ENCODE results near the gene UPK1B. TPM values are rescaled to one million over a fixed set of nuclear protein-coding genes. Genes with fewer than 3 reads are reported as not detected.
A peak's percentile ranks its signal among the peaks of the same experiment; 100 is the strongest.

Gene UPK1B
- polyA plus RNA-seq, 2 of the 4 experiments (the other 2 are of a cell fraction), result 7.1 to 36.7 TPM

GRCh38 chr3:119239206-119239820, 65.9 kb downstream of the UPK1B start:
- TF ChIP-seq KDM1A (IDR thresholded peaks at IDR 0.05; ENCODE audit: low read depth), result no peak
- TF ChIP-seq CEBPB (IDR thresholded peaks at IDR 0.05), result no peak
- no peak for TF ChIP-seq PHF8 (IDR thresholded peaks at IDR 0.05; ENCODE audit: borderline replicate concordance, low read depth)
- no peak for TF ChIP-seq EHF (CRISPR knock-in tag; IDR thresholded peaks at IDR 0.05)
- no peak for TF ChIP-seq MAFK (IDR thresholded peaks at IDR 0.05; ENCODE audit: partially characterized antibody)
- FAIRE-seq (no peak), DNase-seq (ENCODE audit: low read depth in 1 of 2, low spot score in 1 of 2) (no peak), ATAC-seq (no peak)
- WGBS (ENCODE audit: missing lambda C conversion rate), result 2% methylated on average over 5 of the region's 5 CpGs
- peak overlapping the region; percentile 80 for H3K4me3 ChIP-seq
- H3K9me3 ChIP-seq, result no peaks in the 10 kb centered on the region
- peak overlapping the region; percentile 92 for H3K4me2 ChIP-seq
- ChIA-PET CTCF (interaction anchor here (1.1 to 4.0 kb wide), 4 partner anchors 11 to 356 kb away, joined by 3 to 65 read pairs (median 54); partner anchors contain the start of gene TEX55), POLR2A (interaction anchor here (0.7 to 1.2 kb wide), 2 partner anchors 33 to 54 kb away, joined by 3 read pairs; no protein-coding TSS in a partner anchor)
- peaks cover 48% of the 10 kb centered on the region for H3K4me1 ChIP-seq
- H3K27ac ChIP-seq, result peak overlapping the region; percentile 92 to 99

- Histone ChIP-seq H3K4me3 (peak overlapping the region; percentile 80), H3K4me1 (peaks cover 40% of the 10 kb centered on the region), H3K27ac (peak overlapping the region; percentile 92 to 99), H3K4me2 (peak overlapping the region; percentile 92), H3K9me3 (no peaks in the 10 kb centered on the region)
- POLR2A ChIA-PET, result interaction anchor here (0.6 to 2.2 kb wide), 16 partner anchors 10 to 441 kb away, joined by 3 to 18 read pairs (median 6); partner anchors contain the start of genes IGSF11, TIMMDC1 and TMEM39A
- CTCF ChIA-PET, result interaction anchor here (1.1 to 4.0 kb wide), 22 partner anchors 11 to 441 kb away, joined by 3 to 65 read pairs (median 6); partner anchors contain the start of genes IGSF11 and TEX55
- ATAC-seq, result peak; percentile 22 to 53
- 2% methylated on average over 9 of the region's 16 CpGs for WGBS (ENCODE audit: missing lambda C conversion rate)
- DNase-seq (ENCODE audit: low read depth in 1 of 2, low spot score in 1 of 2), result peak; percentile 23 to 64
- TF ChIP-seq HOXB5 (CRISPR knock-in tag; IDR thresholded peaks at IDR 0.05) (no peak), BHLHE40 (IDR thresholded peaks at IDR 0.05; ENCODE audit: low read depth, low read length) (no peak), MAZ (IDR thresholded peaks at IDR 0.05; ENCODE audit: borderline replicate concordance, low read depth, low read length) (no peak), KDM5A (IDR thresholded peaks at IDR 0.05) (0 out of 2 replicates have a peak, but pooled peaks have one; percentile 39), USF2 (IDR thresholded peaks at IDR 0.05) (0 out of 2 replicates have a peak, but pooled peaks have one; percentile 42), POLR2AphosphoS2 (conservative IDR thresholded peaks at IDR 0.05; ENCODE audit: low read length) (no peak), CBX8 (IDR thresholded peaks at IDR 0.05) (no peak), BCL3 (IDR thresholded peaks at IDR 0.05) (no peak)
- no peak for FAIRE-seq
Measured at GRCh38 chr3:119240101-119240590, 66.7 kb downstream of the UPK1B start.

GRCh38 chr3:119240591-119241434, 67.4 kb downstream of the UPK1B start, which contains the start of gene B4GALT4:
Gene B4GALT4 (minus strand): TSS chr3:119240878. CDS start chr3:119230099, 10,779 bp downstream.
- peak; percentile 94 to 95 for ATAC-seq
- Histone ChIP-seq H3K4me2 (peak within 1 kb of the TSS; percentile 92), H3K4me3 (peak within 1 kb of the TSS; percentile 80), H3K27ac (peak within 1 kb of the TSS; percentile 92 to 99), H3K9me3 (no peaks in the 10 kb centered on the region), H3K4me1 (peaks cover 33% of the 10 kb centered on the region)
- POLR2A ChIA-PET, result interaction anchor here (0.5 to 2.2 kb wide), 22 partner anchors 10 to 440 kb away, joined by 3 to 18 read pairs (median 4); partner anchors contain the start of genes IGSF11, TIMMDC1, TMEM39A and UPK1B
- WGBS (ENCODE audit: missing lambda C conversion rate), result 2% methylated on average over 23 of the region's 70 CpGs
- FAIRE-seq, result no peak
- CTCF ChIA-PET, result interaction anchor here (0.6 to 4.0 kb wide), 40 partner anchors 11 to 441 kb away, joined by 3 to 65 read pairs (median 4); partner anchors contain the start of genes ARHGAP31, IGSF11 and TEX55
- peak; percentile 67 to 90 for DNase-seq (ENCODE audit: low read depth in 1 of 2, low spot score in 1 of 2)
- TF ChIP-seq FOSL2 (IDR thresholded peaks at IDR 0.05) (no peak), FOSL2 (CRISPR knock-in tag; IDR thresholded peaks at IDR 0.05) (peak; percentile 8; the same call in 1 of the 2 replicates), CBX2 (IDR thresholded peaks at IDR 0.05; ENCODE audit: borderline replicate concordance, low read depth) (no peak), NR3C1 (IDR thresholded peaks at IDR 0.05) (no peak), EHF (CRISPR knock-in tag; IDR thresholded peaks at IDR 0.05) (no peak), PHF8 (IDR thresholded peaks at IDR 0.05; ENCODE audit: borderline replicate concordance, low read depth) (peak; percentile 89), JUN (IDR thresholded peaks at IDR 0.05) (peak; percentile 76 to 89; a peak in 4 of 5 replicates), RAD21 (conservative IDR thresholded peaks at IDR 0.05 in 1 of 2, IDR thresholded peaks at IDR 0.05 in 1 of 2) (peak in 1 of 2 experiments; percentile 10; a peak in 1 of 5 replicates), KDM1A (IDR thresholded peaks at IDR 0.05; ENCODE audit: low read depth) (peak; percentile 88), BHLHE40 (IDR thresholded peaks at IDR 0.05; ENCODE audit: low read depth, low read length) (peak; percentile 33; the same call in 1 of the 2 replicates), ESRRA (IDR thresholded peaks at IDR 0.05; ENCODE audit: borderline replicate concordance, low read length) (no peak), CTCF (IDR thresholded peaks at IDR 0.05) (no peak), E2F6 (IDR thresholded peaks at IDR 0.05; ENCODE audit: borderline replicate concordance, low read depth) (peak; percentile 97), TFCP2L1 (CRISPR knock-in tag; IDR thresholded peaks at IDR 0.05) (0 out of 2 replicates have a peak, but pooled peaks have one; percentile 24), BCL3 (IDR thresholded peaks at IDR 0.05) (peak; percentile 91), POLR2A (IDR thresholded peaks at IDR 0.05; ENCODE audit: low read length) (peak; percentile 80)
